HG03575 (cell line): ENCODE data around the gene TOR1AIP1.

Experiments used
- ATAC-seq: cut with Tn5 transposase; IDR thresholded peaks from one replicate; pipeline ENCODE4 v1.9.1; 2021; ENCODE audit not compliant: unreplicated experiment, insufficient number of reproducible peaks, low FRiP score; ENCODE audit errors: extremely low read depth

TOR1AIP1 gene

DNA sequence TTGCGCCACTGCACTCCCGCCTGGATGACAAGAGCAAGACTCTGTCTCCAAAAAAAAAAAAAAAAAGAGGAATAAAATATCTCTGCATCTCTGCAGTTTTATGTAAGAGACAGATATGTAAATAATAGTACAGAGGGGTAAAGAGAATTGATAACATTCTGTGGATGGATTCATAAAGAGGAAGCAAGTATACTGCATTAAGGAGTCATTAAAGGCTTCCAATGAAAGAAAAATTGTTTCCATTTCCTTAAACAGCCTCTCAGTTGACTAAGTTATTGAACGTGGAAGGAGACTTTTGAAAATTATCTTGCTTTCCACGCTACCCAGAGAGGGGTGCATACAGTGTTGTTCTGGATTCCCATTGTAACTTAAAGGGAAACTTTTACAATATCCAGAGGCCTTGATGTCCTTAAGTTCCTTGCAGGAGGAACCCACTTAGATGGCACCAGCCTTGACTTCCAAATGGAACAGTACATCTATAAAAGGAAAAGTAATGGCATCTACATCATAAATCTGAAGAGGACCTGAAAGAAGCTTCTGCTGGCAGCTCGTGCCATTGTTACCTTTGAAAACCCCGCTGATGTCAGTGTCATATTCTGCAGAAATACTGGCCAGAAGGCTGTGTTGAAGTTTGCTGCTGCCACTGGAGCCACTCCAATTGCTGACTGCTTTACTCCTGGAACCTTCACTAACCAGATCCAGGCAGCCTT, 86.4 kb downstream of the TOR1AIP1 start:
- no peak for ATAC-seq

DNA sequence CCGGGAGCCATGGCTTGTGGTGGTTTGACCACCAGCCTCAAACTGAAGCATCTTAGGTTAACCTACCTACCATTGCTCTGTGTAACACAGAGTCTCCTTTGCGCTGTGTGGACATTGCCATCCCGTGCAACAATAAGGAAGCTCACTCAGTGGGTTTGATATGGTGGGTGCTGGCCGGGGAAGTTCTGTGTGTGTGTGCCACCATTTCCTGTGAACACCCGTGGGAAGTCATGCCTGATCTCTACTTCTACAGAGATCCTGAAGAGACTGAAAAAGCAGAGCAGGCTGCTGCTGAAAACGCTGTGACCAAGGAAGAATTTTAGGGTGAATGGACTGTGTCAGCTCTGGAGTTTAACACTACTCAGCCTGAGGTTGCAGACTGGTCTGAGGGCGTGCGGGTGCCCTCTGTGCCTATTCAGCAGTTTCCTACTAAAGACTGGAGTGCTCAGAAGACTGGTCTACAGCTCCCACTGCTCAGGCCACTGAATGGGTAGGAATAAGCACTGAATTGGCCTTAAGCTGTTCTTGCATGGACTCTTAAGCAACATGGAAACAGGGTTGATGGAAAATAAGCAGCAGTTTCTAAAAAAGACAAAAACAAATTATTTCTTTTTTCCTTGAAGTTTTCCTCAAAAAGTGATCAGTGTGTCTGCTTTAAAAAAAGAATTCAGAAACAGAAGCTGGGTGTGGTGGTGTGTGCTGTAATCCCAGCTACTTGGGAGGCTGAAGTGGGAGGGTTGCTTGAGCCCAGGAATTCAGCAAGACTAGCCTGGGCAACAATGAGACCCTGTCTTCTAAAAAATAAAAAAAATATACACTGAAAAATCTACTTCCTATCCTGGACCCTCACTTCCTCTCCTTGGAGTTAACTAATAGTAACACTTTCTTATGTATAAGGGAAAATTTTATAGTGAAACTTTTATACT, 87.2 kb downstream of the TOR1AIP1 start:
- ATAC-seq: no peak
